IPS DF 19.7 (cell line): ENCODE measurements around the gene COX19.
"Not testable (repeated sequence)": the region's sequence is repeated elsewhere in the genome, so short reads cannot be mapped to it uniquely, and the experiment has no call there.

ENCODE experiments used
- DNase-seq: peaks from one replicate; pipeline ENCODE4 v3.0.0-alpha.2; 2013; ENCODE audit warnings: low read depth, low spot score

Gene COX19

GRCh38 chr7:962401-963081 lies 12.8 kb downstream of the COX19 start:
- DNase-seq = no peak

- DNase-seq = no peak
Measured at GRCh38 chr7:961546-962400, 13.6 kb downstream of the COX19 start.

- not testable (repeated sequence) for DNase-seq
Measured at GRCh38 chr7:960972-961371, 14.4 kb downstream of the COX19 start.

GRCh38 chr7:960269-960871 lies 15.0 kb downstream of the COX19 start:
- no peak for DNase-seq

GRCh38 chr7:959740-960139 lies 15.6 kb downstream of the COX19 start:
- DNase-seq = not testable (repeated sequence)

GRCh38 chr7:959271-959670 lies 16.1 kb downstream of the COX19 start:
- DNase-seq = no peak

- no peak for DNase-seq
Measured at GRCh38 chr7:958221-959200, 16.8 kb downstream of the COX19 start.

- no peak for DNase-seq
Measured at GRCh38 chr7:957418-958220, 17.7 kb downstream of the COX19 start.

GRCh38 chr7:956031-956430 lies 19.3 kb downstream of the COX19 start:
- no peak for DNase-seq

GRCh38 chr7:954330-955238 lies 20.8 kb downstream of the COX19 start, which contains the start of gene ADAP1:
Gene ADAP1 (minus strand): TSS chr7:954680. CDS start chr7:954477, 203 bp downstream.
- DNase-seq = no peak

GRCh38 chr7:953547-954327 lies 21.6 kb downstream of the COX19 start:
- DNase-seq = no peak

GRCh38 chr7:952548-953441 lies 22.6 kb downstream of the COX19 start:
- DNase-seq = no peak

GRCh38 chr7:951881-952547 lies 23.3 kb downstream of the COX19 start:
- no peak for DNase-seq

GRCh38 chr7:949021-949934 lies 26.1 kb downstream of the COX19 start:
- no peak for DNase-seq

GRCh38 chr7:947391-948210 lies 27.7 kb downstream of the COX19 start:
- DNase-seq = no peak
